Measurements from ENCODE around the gene CRMP1.

Gene CRMP1

DNA sequence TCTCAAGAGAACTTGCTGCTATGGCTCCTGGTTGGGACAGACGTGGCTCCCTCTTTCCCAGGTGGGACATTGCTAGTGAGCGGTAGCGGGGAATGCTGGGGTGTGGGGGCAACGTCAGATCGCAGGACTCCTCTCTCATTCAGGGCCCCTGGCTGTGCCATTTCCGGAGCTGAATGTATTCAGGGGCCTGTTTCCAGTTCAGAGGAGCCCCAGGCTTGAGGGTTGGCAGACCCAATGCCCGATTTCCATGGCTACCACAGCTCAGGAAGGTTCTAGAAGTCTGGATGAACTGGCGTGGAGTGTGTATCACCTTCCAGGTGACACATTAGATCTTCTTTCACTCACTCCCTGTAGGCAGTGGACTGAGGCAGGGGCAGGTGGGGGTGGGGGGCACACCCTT is 26.2 kb upstream of the CRMP1 start:
- no peak for DNase-seq

- DNase-seq, result no peak
Observed at GRCh38 chr4:5918331-5918985, 25.6 kb upstream of the CRMP1 start.

GRCh38 chr4:5917672-5918071 is 24.8 kb upstream of the CRMP1 start:
- DNase-seq, result no peak

GRCh38 chr4:5916229-5916628 is 23.3 kb upstream of the CRMP1 start:
- no peak for DNase-seq

DNA sequence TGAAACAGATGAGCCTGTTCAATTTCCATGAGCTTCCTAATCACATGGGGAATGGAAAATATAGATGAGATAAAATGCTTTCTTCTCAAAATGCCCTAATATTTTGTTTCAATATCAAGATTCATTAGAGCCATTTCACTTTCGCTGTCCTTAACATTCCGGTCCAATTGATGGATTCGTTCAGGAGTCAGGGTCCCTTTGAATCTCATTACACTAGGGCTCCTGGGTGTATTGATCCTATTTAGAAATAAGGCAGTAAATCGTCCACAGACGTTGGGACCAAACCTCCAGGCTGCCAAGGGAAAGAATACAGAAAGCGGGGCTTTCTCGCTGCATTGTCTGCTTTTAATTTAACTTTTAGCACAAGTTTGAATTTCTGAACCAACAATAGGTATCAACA is 20.6 kb upstream of the CRMP1 start:
- no peak for DNase-seq

DNA sequence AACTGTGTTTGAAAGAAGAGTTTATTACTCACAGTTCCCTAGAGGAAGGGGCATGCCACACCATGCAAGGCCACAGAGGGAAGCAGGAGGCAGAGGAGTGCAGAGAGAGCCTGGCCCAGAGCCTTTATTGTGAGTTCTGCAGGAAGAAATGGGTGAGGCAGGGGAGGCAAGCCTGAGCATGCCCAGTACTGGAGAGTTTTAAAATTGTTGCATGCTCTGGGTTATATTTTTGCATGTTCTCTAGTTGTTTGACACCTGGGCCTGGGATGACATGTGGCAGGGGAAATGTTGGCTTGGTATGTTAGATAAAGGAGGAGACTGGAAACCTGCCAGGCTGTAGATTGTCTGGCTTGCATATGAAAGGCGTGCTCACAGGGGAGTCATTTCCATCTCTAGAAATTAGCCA is 19.7 kb upstream of the CRMP1 start:
- no peak for DNase-seq

DNA sequence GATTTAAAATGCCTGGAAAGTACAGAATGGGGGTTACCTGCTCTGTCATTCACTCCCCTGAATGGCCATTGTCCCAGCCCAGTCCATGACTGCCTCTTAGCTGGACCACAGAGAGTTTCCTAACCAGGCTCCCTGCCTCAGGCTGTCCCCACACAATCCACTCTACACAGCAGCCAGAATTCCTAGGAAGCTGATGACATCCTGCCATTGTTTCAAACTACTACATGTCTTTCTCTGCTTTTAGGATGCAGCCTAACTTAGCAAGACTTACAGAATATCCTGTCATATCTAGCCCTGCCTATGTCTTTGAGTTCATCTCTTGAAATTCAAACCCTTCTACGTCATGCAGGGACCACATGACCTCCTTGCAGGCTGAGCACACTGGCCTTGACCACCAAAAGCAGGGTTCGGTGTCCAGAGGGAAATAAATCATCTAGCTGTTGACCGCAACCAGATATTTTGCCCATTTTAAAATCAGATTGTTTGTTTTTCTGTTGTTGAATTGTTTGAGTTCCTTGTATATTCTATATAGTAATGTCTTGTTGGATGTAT is 16.1 kb upstream of the CRMP1 start:
- no peak for DNase-seq

DNA sequence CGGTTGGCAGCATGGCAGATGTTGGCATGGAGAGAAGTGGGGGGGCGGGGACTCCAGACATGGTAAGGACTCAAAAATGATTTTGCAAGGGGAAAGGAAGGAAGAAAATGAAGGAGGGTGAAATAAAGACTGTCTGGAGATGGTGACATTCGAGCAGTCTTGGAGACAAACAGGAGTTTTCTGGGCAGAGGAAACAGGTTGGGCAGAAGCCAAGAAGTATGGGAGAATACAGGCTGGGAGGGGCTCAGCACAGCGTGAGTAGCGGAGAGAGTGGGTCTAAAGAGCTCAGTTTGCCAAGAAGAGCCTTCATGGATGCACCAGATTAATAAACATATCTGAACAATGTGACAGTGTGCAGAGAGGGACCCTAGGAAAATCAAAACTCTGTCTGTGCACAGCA is 13.3 kb upstream of the CRMP1 start:
- DNase-seq, result no peak

GRCh38 chr4:5905714-5906113 is 12.8 kb upstream of the CRMP1 start:
- no peak for DNase-seq

GRCh38 chr4:5900844-5901243 is 8.0 kb upstream of the CRMP1 start:
- no peak for DNase-seq

DNA sequence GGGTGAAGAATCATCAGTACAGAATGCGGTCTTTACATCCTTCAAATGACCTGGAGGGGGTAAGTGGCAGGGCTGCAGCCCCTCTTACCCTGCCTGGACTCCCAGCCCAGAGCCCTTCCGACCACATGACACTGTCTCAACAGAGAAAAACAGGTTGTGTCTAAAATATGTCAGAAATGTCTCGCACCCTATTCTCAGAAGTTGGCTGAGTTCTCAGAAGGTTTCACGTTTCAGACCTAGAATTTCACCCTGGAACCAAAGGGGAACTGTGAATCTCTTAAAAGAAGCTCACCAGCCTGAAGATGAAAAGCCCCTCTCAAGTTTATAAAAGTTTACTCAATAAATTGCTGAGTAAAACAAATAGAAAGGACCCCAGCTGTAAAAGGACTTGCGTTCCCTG is 7.0 kb upstream of the CRMP1 start:
- no peak for DNase-seq

- no peak for DNase-seq
Observed at GRCh38 chr4:5899396-5899795, 6.5 kb upstream of the CRMP1 start.

- DNase-seq, result no peak
Observed at GRCh38 chr4:5897674-5898073, 4.8 kb upstream of the CRMP1 start.

GRCh38 chr4:5895287-5895686 is 2.4 kb upstream of the CRMP1 start:
- DNase-seq, result no peak

DNA sequence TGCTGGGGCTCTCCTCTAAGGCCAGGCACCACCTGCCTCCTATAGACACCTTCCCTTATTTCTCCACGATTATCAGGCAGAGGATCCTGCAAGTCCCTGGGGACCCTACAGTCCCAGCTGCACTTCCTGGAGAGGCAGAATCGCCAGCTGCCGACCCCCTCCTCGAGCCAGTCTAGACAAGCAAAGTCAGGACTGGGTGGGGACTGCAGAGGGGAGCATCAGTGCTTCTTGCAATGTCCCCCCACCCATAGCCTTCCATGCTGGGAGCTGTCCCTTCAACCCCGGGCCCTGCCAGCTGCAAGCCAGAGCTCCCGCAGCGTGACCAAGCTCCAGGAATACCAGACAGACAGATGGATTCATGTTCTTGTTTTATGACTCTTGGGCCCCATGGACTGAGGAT is 1.4 kb upstream of the CRMP1 start:
- no peak for DNase-seq

GRCh38 chr4:5893591-5893990 is 705 bp upstream of the CRMP1 start:
- no peak for DNase-seq

- DNase-seq, result no peak
Observed at GRCh38 chr4:5892323-5893003, 423 bp downstream of the CRMP1 start.

DNA sequence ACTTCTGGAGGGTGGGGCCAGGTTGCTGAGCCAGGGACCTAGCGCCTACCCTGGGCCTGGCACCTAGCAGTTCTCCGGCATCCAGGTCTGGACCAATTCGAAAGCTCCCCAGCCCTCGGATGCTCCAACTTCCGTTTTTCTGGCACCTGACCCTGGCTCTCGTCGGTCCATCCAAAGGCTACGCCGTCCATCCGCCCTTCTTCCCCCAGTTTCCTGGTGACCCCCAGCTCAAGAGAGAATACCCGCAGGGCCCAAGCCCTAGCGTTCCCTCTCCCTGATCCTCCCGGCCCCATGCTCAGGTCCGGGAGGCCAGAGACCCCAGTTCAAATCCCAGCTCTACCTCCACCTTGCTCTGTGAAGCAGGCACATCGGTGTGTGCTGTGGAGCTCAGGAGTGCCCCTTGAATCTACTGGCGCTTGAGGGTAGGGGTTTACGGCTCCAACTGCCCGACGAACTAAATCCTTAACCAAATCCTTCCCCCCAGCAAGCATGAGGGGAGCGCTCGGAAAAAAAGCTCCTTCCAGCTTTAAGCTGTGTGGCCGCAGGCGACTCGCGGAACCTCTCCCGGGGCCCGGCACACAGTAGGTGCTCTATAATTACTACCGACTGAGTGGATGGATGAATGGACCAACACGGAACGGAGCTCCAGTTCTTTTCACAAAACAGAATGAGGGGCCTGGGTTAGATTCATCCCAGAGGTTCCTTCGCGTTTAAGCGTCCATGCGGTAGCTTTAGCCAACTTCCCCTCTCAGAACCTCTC is 1.1 kb downstream of the CRMP1 start:
- DNase-seq, result no peak

DNA sequence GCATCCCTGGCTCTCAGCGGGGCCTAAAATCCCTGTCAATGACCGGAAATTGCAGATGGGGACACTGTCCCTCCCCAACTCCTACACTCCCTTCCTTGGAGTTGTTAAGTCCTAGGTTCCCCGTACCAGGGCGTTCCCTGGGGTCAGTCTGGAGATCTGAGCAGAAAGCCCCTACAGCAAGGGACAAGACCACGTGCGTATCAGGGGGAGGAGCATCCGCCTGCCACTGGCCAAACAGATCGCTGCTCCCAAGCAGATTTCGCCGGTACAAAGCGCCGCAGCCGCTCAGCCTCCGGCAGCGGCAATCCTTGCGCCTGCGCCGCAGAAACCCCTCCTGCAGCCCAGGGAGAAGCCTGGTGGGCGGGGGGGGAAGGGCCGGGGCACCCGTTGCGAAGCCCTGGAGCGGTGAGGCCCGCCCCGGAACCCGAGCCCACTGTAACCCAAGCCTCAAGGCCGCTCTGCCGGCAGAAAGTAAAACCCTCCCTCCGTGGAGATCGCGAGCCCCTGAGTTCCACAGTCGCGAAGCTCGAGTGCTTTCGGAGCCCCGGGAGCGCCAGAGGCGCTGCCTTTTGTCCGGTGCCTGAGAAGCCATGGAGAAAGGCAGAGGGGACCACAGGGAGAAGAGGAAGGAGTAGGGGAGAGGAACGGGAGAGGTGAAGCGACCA is 2.7 kb downstream of the CRMP1 start:
- peak; percentile 57 for DNase-seq

- DNase-seq, result no peak
Observed at GRCh38 chr4:5889002-5889696, 3.7 kb downstream of the CRMP1 start.

DNA sequence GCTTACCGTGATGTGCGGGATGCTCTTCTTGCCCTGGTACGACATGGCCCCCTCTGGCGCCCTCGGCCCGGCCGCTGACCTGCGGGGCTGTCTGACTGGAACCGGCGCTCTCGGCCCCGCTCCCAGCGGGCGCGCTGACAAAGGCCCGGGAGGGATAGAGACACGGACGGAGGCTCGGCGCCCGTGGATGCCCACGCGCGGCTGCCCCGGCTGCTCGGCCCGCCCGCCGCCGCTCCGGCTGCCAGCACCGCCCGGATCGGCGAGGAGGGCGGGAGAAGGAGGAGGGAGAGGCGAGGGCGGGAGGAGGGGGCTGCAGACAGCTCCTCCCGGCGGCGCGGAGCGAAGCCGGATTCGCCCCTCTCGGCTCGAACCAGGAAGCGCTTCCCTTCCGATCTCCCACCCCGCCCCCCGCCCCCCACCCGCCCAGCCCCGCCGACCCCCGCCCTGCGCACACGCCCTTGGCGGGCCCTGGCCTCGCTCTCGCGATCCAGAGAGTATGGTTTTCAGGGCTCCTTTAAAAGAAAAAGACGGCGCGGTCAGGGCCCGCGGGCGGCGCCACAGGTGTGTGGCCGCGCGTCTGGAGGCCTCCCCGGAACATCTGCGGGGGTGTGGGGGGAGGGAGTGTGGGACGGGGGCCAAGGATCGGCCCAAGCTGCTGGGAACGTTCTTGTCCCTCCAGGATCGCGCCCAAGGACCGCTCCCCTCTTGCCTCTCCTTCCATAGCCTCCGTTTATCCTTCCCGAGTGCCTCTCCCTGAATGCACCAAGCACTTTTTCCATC is 4.5 kb downstream of the CRMP1 start:
- DNase-seq, result no peak

Data from NCI-H1436 treated with DMSO at 0.1 percent for 48 hours (cell line).